SK-N-SH (cell line): ENCODE results near the gene PRCC.

Experiments used
- CTCF ChIP-seq: fragments of 200-600 bp; sonication (generic); IDR thresholded peaks from 2 replicates; pipeline ENCODE4 v1.6.1; 2017; ENCODE audit warnings: antibody characterized with exemption, mild to moderate bottlenecking, moderate library complexity
- FOSL2 ChIP-seq: IDR thresholded peaks from 2 replicates; pipeline ENCODE4 v1.4.0; 2012; ENCODE audit warnings: low read depth, mild to moderate bottlenecking, moderate library complexity, borderline replicate concordance
- NFIC ChIP-seq: IDR thresholded peaks from 2 replicates; pipeline ENCODE4 v1.4.0; 2012; ENCODE audit warnings: borderline replicate concordance
- POLR2AphosphoS5 ChIP-seq: IDR thresholded peaks from 2 replicates; pipeline ENCODE4 v1.6.1; 2012; ENCODE audit warnings: low read depth, low read length
- REST ChIP-seq: IDR thresholded peaks from 2 replicates; pipeline ENCODE4 v1.6.1; 2012; ENCODE audit warnings: mild to moderate bottlenecking, low read depth, low read length, moderate library complexity
- TCF12 ChIP-seq: IDR thresholded peaks from 2 replicates; pipeline ENCODE4 v1.4.0; 2012

GRCh38 chr1:156808186-156809030 is 41.1 kb downstream of the PRCC start:
- TF ChIP-seq CTCF (no peak), REST (no peak), TCF12 (no peak), POLR2AphosphoS5 (no peak), NFIC (no peak), FOSL2 (no peak)
